DOHH2 (cell line): Measurements from ENCODE around the gene SPATA13.

Experiments used
- H3F3A ChIP-seq: fragments of 200-600 bp; sonication (generic), shearing (Covaris generic); 2 replicates; pipeline ENCODE4 v1.6.0; 2016; ENCODE audit warnings: antibody characterized with exemption, mild to moderate bottlenecking; ENCODE audit not compliant: control insufficient read depth, insufficient read depth
- H3K27ac ChIP-seq: fragments of 200-600 bp; sonication (generic); 2 replicates; pipeline ENCODE4 v1.5.1; 2014; ENCODE audit warnings: low read depth, mild to moderate bottlenecking, low read length, moderate library complexity
- H3K27me3 ChIP-seq: fragments of 200-600 bp; sonication (generic); 2 replicates; pipeline ENCODE4 v1.6.1; 2014; ENCODE audit warnings: mild to moderate bottlenecking, low read length, mixed read lengths; ENCODE audit not compliant: control insufficient read depth
- H3K36me3 ChIP-seq: fragments of 200-600 bp; sonication (generic); 2 replicates; pipeline ENCODE4 v1.6.1; 2014; ENCODE audit warnings: mild to moderate bottlenecking, low read length, moderate library complexity, mixed read lengths; ENCODE audit not compliant: control insufficient read depth
- H3K4me1 ChIP-seq: fragments of 200-600 bp; sonication (generic); 2 replicates; pipeline ENCODE4 v1.6.1; 2014; ENCODE audit warnings: mild to moderate bottlenecking, low read length, mixed read lengths; ENCODE audit not compliant: control insufficient read depth
- H3K4me2 ChIP-seq: fragments of 200-600 bp; sonication (generic); 2 replicates; pipeline ENCODE4 v1.6.0; 2014; ENCODE audit warnings: mild to moderate bottlenecking, low read length, moderate library complexity
- H3K4me3 ChIP-seq: fragments of 200-600 bp; sonication (generic); 2 replicates; pipeline ENCODE4 v1.5.1; 2014; ENCODE audit warnings: mild to moderate bottlenecking, low read length, mixed read lengths
- H3K79me2 ChIP-seq: fragments of 200-600 bp; sonication (generic); 2 replicates; pipeline ENCODE4 v1.6.1; 2014; ENCODE audit warnings: mild to moderate bottlenecking, low read length, mixed read lengths; ENCODE audit not compliant: control insufficient read depth
- H3K9me2 ChIP-seq: fragments of 200-600 bp; sonication (generic); replicated peaks from 2 replicates; pipeline ENCODE4 v1.6.1; 2014; ENCODE audit warnings: mild to moderate bottlenecking, low read length, mixed read lengths; ENCODE audit not compliant: control insufficient read depth
- H3K9me3 ChIP-seq: fragments of 200-600 bp; sonication (generic); 2 replicates; pipeline ENCODE4 v1.6.1; 2014; ENCODE audit warnings: antibody characterized with exemption, low read length, mixed read lengths; ENCODE audit not compliant: control insufficient read depth, insufficient read depth
- H4K20me1 ChIP-seq: fragments of 200-600 bp; sonication (generic); 2 replicates; pipeline ENCODE4 v1.6.0; 2014; ENCODE audit warnings: low read depth, mild to moderate bottlenecking, antibody characterized with exemption, low read length, moderate library complexity; ENCODE audit not compliant: control insufficient read depth, insufficient read depth
- EZH2phosphoT487 ChIP-seq: fragments of 200-600 bp; sonication (generic); IDR thresholded peaks from 2 replicates; pipeline ENCODE4 v1.6.1; 2017; ENCODE audit warnings: borderline replicate concordance, mild to moderate bottlenecking, antibody characterized with exemption, low read length, moderate library complexity, mixed read lengths
- TF ChIP-seq, protein P1 (sequence below): fragments of 200-600 bp; sonication (generic); IDR thresholded peaks from one replicate; pipeline ENCODE4 v1.5.1; 2014; ENCODE audit warnings: antibody characterized with exemption, mild to moderate bottlenecking, low read depth, low read length; ENCODE audit not compliant: poor library complexity, severe bottlenecking

SPATA13 gene

DNA sequence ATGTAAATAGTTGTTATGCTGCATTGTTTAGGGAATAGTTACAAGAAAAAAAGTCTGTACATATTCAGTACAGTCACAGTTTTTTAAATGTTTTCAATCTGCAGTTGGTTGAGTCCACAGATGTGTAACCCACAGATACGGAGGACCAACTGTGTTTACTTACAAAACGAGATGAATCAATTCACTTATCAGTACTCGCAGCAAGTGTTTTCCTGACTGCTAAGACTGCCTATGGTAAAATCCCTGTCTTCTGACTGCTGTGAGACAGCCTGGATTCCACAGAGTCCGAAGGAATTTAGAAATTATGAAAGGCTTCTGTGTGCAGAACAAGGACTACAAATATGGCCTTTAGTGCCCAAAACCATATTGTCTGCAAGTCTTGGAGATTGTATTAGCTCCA lies 103.1 kb downstream of the SPATA13 start:
- Histone ChIP-seq H3K27ac (no peak overlapping the region), H3K9me3 (no peaks in the 10 kb centered on the region), H3K4me3 (no peak overlapping the region), H3K4me2 (no peak overlapping the region), H3F3A (no peaks in the 10 kb centered on the region), H3K9me2 (no peaks in the 10 kb centered on the region), H3K36me3 (no peaks in the 10 kb centered on the region), H3K79me2 (no peaks in the 10 kb centered on the region), H4K20me1 (no peaks in the 10 kb centered on the region), H3K27me3 (no peaks in the 10 kb centered on the region), H3K4me1 (no peaks in the 10 kb centered on the region)
- no peak for TF ChIP-seq EZH2phosphoT487
- TF ChIP-seq, protein P1, sequence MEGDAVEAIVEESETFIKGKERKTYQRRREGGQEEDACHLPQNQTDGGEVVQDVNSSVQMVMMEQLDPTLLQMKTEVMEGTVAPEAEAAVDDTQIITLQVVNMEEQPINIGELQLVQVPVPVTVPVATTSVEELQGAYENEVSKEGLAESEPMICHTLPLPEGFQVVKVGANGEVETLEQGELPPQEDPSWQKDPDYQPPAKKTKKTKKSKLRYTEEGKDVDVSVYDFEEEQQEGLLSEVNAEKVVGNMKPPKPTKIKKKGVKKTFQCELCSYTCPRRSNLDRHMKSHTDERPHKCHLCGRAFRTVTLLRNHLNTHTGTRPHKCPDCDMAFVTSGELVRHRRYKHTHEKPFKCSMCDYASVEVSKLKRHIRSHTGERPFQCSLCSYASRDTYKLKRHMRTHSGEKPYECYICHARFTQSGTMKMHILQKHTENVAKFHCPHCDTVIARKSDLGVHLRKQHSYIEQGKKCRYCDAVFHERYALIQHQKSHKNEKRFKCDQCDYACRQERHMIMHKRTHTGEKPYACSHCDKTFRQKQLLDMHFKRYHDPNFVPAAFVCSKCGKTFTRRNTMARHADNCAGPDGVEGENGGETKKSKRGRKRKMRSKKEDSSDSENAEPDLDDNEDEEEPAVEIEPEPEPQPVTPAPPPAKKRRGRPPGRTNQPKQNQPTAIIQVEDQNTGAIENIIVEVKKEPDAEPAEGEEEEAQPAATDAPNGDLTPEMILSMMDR = no peak

DNA sequence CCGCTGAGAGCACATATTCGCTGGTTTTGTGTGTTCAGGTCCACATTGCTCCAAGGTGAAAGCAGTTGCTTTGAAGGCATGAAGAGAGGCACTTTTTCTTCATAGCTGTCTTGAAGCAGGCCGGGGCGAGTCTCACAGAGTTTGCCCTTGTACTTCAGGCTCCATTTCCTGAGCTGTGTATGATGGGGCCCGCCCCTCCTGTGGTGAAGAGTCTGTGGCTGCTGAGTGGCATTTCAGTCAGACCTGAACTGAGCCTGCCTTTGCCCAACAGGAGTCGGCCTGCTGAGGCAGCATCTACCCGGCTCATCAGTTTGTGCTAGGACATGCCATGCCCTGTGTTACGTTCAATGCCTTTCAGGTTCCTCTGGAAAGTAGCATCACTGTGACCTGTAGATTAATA lies 104.5 kb downstream of the SPATA13 start:
- no peaks in the 10 kb centered on the region for H3K79me2 ChIP-seq
- no peaks in the 10 kb centered on the region for H3K9me3 ChIP-seq
- H4K20me1 ChIP-seq = no peaks in the 10 kb centered on the region
- H3K9me2 ChIP-seq = no peaks in the 10 kb centered on the region
- H3K27me3 ChIP-seq = no peaks in the 10 kb centered on the region
- H3K27ac ChIP-seq = no peak overlapping the region
- H3K4me2 ChIP-seq = no peak overlapping the region
- H3F3A ChIP-seq = no peaks in the 10 kb centered on the region
- TF ChIP-seq, protein P1 = no peak
- no peak for TF ChIP-seq EZH2phosphoT487
- H3K4me1 ChIP-seq = no peaks in the 10 kb centered on the region
- H3K36me3 ChIP-seq = no peaks in the 10 kb centered on the region
- H3K4me3 ChIP-seq = no peak overlapping the region

DNA sequence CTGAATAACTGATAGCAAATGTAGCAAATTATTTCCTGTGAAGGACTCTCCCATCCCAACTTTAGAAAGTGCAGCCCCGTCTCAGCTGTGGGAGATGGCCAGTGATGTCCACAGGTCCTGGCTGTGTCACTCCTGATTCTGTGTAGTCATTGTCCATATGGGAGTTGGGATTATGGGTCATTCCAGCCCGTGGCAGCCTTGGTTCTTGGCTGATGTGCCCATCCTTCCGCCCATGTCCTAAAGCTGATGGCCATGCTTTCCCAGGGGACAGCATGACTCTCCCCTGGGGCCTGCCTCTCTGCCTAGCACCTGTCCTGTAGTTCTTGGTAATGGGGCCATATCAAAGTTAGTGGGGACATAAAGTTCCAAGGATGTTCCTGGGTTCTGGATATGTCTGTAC lies 104.9 kb downstream of the SPATA13 start:
- Histone ChIP-seq H3K27me3 (peaks cover 2% of the 10 kb centered on the region; the same call in 1 of the 2 replicates), H3K9me3 (no peaks in the 10 kb centered on the region), H3K4me2 (no peak overlapping the region), H3F3A (no peaks in the 10 kb centered on the region), H3K4me1 (peaks cover 3% of the 10 kb centered on the region), H3K36me3 (no peaks in the 10 kb centered on the region), H3K4me3 (no peak overlapping the region), H3K27ac (no peak overlapping the region), H3K79me2 (no peaks in the 10 kb centered on the region), H4K20me1 (no peaks in the 10 kb centered on the region), H3K9me2 (no peaks in the 10 kb centered on the region)
- TF ChIP-seq, protein P1 = no peak
- no peak for TF ChIP-seq EZH2phosphoT487

DNA sequence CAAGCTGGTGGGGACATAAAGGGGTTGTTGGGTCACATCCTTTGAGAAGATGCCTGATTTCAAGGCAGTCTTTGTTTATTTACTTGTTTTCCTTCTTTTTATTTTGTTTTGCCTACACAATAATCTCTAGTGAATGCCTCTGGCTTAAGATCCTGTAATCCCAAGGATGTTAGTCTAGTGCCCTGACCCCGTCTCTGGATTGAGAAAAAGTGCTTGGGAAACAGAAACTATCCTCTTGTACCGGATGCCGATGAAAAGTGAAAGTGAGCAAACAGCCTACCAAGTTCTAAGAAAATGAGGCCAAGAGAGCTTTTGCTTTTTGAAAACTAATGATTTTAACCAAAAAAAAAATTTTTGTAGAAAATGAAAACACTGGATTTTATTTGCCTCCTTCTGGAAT lies 106.8 kb downstream of the SPATA13 start:
- TF ChIP-seq, protein P1 = no peak
- no peak for TF ChIP-seq EZH2phosphoT487
- Histone ChIP-seq H3K79me2 (no peaks in the 10 kb centered on the region), H3K4me1 (peaks cover 20% of the 10 kb centered on the region), H3K27ac (no peak overlapping the region), H3K36me3 (no peaks in the 10 kb centered on the region), H3K4me3 (no peak overlapping the region), H3F3A (no peaks in the 10 kb centered on the region), H3K4me2 (no peak overlapping the region), H4K20me1 (no peaks in the 10 kb centered on the region), H3K27me3 (peaks cover 4% of the 10 kb centered on the region; the same call in 1 of the 2 replicates), H3K9me3 (no peaks in the 10 kb centered on the region), H3K9me2 (no peaks in the 10 kb centered on the region)
